HFFc6 (cell line): Measurements from ENCODE around the gene FOXI3. TPM values are rescaled to one million over a fixed set of nuclear protein-coding genes. Genes with fewer than 3 reads are reported as not detected.

Experiments
- DNase-seq: peaks from one replicate; pipeline ENCODE4 v3.0.0-alpha.2; 2018
- H3K27ac Mint-ChIP-seq: 2 replicates; pipeline ENCODE4 v1.8.0; 2020; ENCODE audit warnings: mild to moderate bottlenecking, mixed read lengths
- H3K27me3 Mint-ChIP-seq: 2 replicates; pipeline ENCODE4 v1.8.0; 2021; ENCODE audit warnings: mild to moderate bottlenecking, moderate library complexity, mixed read lengths; ENCODE audit not compliant: insufficient read depth
- H3K36me3 Mint-ChIP-seq: 2 replicates; pipeline ENCODE4 v1.8.0; 2021; ENCODE audit warnings: low read depth, mixed read lengths
- H3K4me1 Mint-ChIP-seq: 2 replicates; pipeline ENCODE4 v1.8.0; 2020; ENCODE audit warnings: low read depth, mixed read lengths
- H3K4me3 Mint-ChIP-seq: 2 replicates; pipeline ENCODE4 v1.8.0; 2020; ENCODE audit warnings: mild to moderate bottlenecking, moderate library complexity, mixed read lengths
- H3K9me3 Mint-ChIP-seq: 2 replicates; pipeline ENCODE4 v1.8.0; 2020; ENCODE audit warnings: mild to moderate bottlenecking, mixed read lengths
- long read RNA-seq: library from polyadenylated mRNA; unstranded; transcript quantifications from one replicate; pipeline ENCODE4 v2.0.0, GENCODE V29; 2019
- total RNA-seq, 6 experiments: library from RNA; stranded (reverse); fragmentation: NEBNext Ultra II Directional; extraction: Animal tissue kit (Norgen Biotek cat#: 25700); gene quantifications; 2 replicates in 1 of 6; 3 replicates in 5 of 6; pipeline ENCODE4 v1.2.3, GENCODE V29; 2021
- TF ChIP-seq, protein P1 (sequence below): fragments of 200-600 bp; sonication (generic); IDR thresholded peaks from 2 replicates; pipeline ENCODE4 v1.5.0; 2021; ENCODE audit warnings: antibody characterized with exemption, mild to moderate bottlenecking

The FOXI3 gene
- not detected for total RNA-seq
- long read RNA-seq = 0 reads

DNA sequence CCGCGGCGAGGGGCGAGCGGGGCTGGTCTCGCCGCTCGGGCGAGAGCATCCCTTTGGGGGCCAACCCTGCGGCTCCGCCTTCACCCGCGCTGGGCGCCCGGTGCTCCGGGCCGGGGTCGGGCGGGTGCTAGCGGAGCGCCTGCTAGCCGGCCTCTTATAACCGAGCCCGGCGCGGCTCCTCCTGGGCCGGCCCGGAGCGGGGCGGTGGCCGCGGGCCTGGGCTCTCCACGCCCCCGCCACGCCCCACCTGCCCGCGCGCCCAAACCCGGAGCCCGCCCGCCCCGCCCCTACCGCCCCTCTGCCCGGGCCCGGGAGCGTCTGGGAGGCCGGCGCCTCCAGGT lies at the start of gene FOXI3:
Gene FOXI3, minus strand, starts transcription at position 129 of the 341 bp plus-strand sequence. CDS start 158 bp downstream, outside the sequence.
- no peak within 1 kb of the TSS for H3K4me3 Mint-ChIP-seq
- TF ChIP-seq, protein P1, sequence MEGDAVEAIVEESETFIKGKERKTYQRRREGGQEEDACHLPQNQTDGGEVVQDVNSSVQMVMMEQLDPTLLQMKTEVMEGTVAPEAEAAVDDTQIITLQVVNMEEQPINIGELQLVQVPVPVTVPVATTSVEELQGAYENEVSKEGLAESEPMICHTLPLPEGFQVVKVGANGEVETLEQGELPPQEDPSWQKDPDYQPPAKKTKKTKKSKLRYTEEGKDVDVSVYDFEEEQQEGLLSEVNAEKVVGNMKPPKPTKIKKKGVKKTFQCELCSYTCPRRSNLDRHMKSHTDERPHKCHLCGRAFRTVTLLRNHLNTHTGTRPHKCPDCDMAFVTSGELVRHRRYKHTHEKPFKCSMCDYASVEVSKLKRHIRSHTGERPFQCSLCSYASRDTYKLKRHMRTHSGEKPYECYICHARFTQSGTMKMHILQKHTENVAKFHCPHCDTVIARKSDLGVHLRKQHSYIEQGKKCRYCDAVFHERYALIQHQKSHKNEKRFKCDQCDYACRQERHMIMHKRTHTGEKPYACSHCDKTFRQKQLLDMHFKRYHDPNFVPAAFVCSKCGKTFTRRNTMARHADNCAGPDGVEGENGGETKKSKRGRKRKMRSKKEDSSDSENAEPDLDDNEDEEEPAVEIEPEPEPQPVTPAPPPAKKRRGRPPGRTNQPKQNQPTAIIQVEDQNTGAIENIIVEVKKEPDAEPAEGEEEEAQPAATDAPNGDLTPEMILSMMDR = no peak
- H3K27ac Mint-ChIP-seq = no peak within 1 kb of the TSS

GRCh38 chr2:88500691-88501090 lies 48.2 kb upstream of the FOXI3 start:
- H3K27ac Mint-ChIP-seq = no peak overlapping the region
- no peak overlapping the region for H3K4me3 Mint-ChIP-seq
- peaks cover 11% of the 10 kb centered on the region for H3K27me3 Mint-ChIP-seq
- no peak for DNase-seq
- H3K36me3 Mint-ChIP-seq = no peaks in the 10 kb centered on the region
- no peaks in the 10 kb centered on the region for H3K4me1 Mint-ChIP-seq
- H3K9me3 Mint-ChIP-seq = peaks cover 6% of the 10 kb centered on the region; the same call in 1 of the 2 replicates
- TF ChIP-seq, protein P1 = no peak

More for the DNA sequence above, at the start of gene FOXI3:
- Mint-ChIP-seq H3K9me3 (no peaks in the 10 kb centered on the region; the same call in 1 of the 2 replicates), H3K36me3 (no peaks in the 10 kb centered on the region), H3K27me3 (peaks cover 21% of the 10 kb centered on the region), H3K4me1 (no peaks in the 10 kb centered on the region)
- DNase-seq = no peak

GRCh38 chr2:88499204-88499603 lies 46.7 kb upstream of the FOXI3 start:
- Mint-ChIP-seq H3K36me3 (no peaks in the 10 kb centered on the region), H3K9me3 (peaks cover 6% of the 10 kb centered on the region; the same call in 1 of the 2 replicates)

GRCh38 chr2:88493481-88493880 lies 41.0 kb upstream of the FOXI3 start:
- Mint-ChIP-seq H3K36me3 (no peaks in the 10 kb centered on the region), H3K4me1 (no peaks in the 10 kb centered on the region), H3K27ac (no peak overlapping the region), H3K9me3 (no peaks in the 10 kb centered on the region), H3K27me3 (peaks cover 11% of the 10 kb centered on the region), H3K4me3 (no peak overlapping the region)
- TF ChIP-seq, protein P1 = no peak
- DNase-seq = no peak

More at GRCh38 chr2:88499204-88499603, 46.7 kb upstream of the FOXI3 start:
- Mint-ChIP-seq H3K4me3 (no peak overlapping the region), H3K4me1 (no peaks in the 10 kb centered on the region), H3K27me3 (peaks cover 11% of the 10 kb centered on the region), H3K27ac (no peak overlapping the region)
- no peak for DNase-seq
- TF ChIP-seq, protein P1 = no peak

- TF ChIP-seq, protein P1 = no peak
- Mint-ChIP-seq H3K36me3 (no peaks in the 10 kb centered on the region), H3K4me1 (no peaks in the 10 kb centered on the region), H3K27me3 (peaks cover 11% of the 10 kb centered on the region), H3K27ac (no peak overlapping the region), H3K9me3 (no peaks in the 10 kb centered on the region), H3K4me3 (no peak overlapping the region)
- DNase-seq = no peak
Observed at GRCh38 chr2:88492002-88492401, 39.5 kb upstream of the FOXI3 start.

DNA sequence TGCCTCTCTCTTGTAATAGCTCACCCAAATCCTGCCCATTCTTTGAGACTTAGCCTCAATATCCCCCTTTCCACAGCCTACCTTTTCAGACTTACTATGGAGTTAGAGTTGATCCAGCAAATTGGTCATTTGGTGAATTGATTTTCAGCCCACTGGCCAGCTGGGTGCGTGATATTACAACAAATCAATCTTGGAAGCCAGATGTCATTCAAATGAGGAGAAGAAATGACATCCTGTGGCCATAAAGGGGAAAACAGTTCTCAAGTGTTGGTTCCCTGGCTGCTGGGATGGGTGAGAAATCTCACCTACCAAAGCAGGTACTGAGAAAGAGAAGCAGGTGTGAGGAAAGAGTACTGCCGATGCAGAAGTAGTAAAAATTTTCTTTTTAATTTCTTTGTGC lies 36.7 kb upstream of the FOXI3 start:
- H3K9me3 Mint-ChIP-seq = no peaks in the 10 kb centered on the region
- no peak for DNase-seq
- H3K27ac Mint-ChIP-seq = no peak overlapping the region
- H3K4me3 Mint-ChIP-seq = no peak overlapping the region
- TF ChIP-seq, protein P1 = no peak
- H3K36me3 Mint-ChIP-seq = no peaks in the 10 kb centered on the region
- H3K27me3 Mint-ChIP-seq = peaks cover 8% of the 10 kb centered on the region
- no peaks in the 10 kb centered on the region for H3K4me1 Mint-ChIP-seq
